GM12878 (cell line): ENCODE results near the gene PALLD.

Experiments used
- CTCF ChIP-seq, 3 experiments: IDR thresholded peaks in 2 of 3; conservative IDR thresholded peaks in 1 of 3; 2 replicates each; pipeline ENCODE4 v1.5.1; 2011; ENCODE audit warnings: low read depth in 3 of 3, low read length in 3 of 3, mild to moderate bottlenecking in 3 of 3, control low read depth in 2 of 3, moderate library complexity in 2 of 3, inconsistent platforms in 1 of 3, mixed read lengths in 1 of 3; ENCODE audit not compliant: control insufficient read depth in 2 of 3, insufficient read depth in 1 of 3; ENCODE audit errors: extremely low read depth in 1 of 3
- EZH2 ChIP-seq: IDR thresholded peaks from 2 replicates; pipeline ENCODE4 v1.6.1; 2012; ENCODE audit warnings: low read depth, mild to moderate bottlenecking, control low read depth, inconsistent platforms, low read length, borderline replicate concordance; ENCODE audit not compliant: control insufficient read depth
- IRF3 ChIP-seq: fragments of 450-650 bp; IDR thresholded peaks from 2 replicates; pipeline ENCODE4 v1.6.1; 2014; ENCODE audit warnings: mild to moderate bottlenecking
- LARP7 ChIP-seq: fragments of 450-650 bp; IDR thresholded peaks from 2 replicates; pipeline ENCODE4 v1.6.1; 2017; ENCODE audit warnings: mild to moderate bottlenecking
- MXI1 ChIP-seq: fragments of 150-350 bp; IDR thresholded peaks from 2 replicates; pipeline ENCODE4 v1.6.1; 2011; ENCODE audit warnings: low read depth, mild to moderate bottlenecking, inconsistent platforms, low read length, improper control_type of control experiment
- NBN ChIP-seq: fragments of 450-650 bp; IDR thresholded peaks from 2 replicates; pipeline ENCODE4 v1.6.1; 2016
- PBX3 ChIP-seq: IDR thresholded peaks from 2 replicates; pipeline ENCODE4 v1.6.1; 2011; ENCODE audit warnings: mild to moderate bottlenecking, low read depth, low read length, moderate library complexity; ENCODE audit not compliant: insufficient replicate concordance
- POLR2A ChIP-seq: IDR thresholded peaks from 2 replicates; pipeline ENCODE4 v1.6.1; 2011; ENCODE audit warnings: low read depth, mild to moderate bottlenecking, low read length
- SIN3A ChIP-seq: IDR thresholded peaks from 2 replicates; pipeline ENCODE4 v1.6.1; 2012; ENCODE audit warnings: low read depth, low read length, improper control_type of control experiment

GRCh38 chr4:168879188-168879587 lies 382.3 kb downstream of the PALLD start:
- TF ChIP-seq LARP7 (no peak), IRF3 (no peak), SIN3A (no peak), EZH2 (no peak), CTCF (IDR thresholded peaks at IDR 0.05 in 2 of 3, conservative IDR thresholded peaks at IDR 0.05 in 1 of 3; ENCODE audit: control insufficient read depth in 2 of 3, extremely low read depth in 1 of 3, insufficient read depth in 1 of 3, low read depth in 3 of 3, low read length in 3 of 3) (no peak), PBX3 (no peak), POLR2A (no peak), NBN (no peak), MXI1 (no peak)
